ENCODE results near the gene MAP3K14.

The MAP3K14 gene

DNA sequence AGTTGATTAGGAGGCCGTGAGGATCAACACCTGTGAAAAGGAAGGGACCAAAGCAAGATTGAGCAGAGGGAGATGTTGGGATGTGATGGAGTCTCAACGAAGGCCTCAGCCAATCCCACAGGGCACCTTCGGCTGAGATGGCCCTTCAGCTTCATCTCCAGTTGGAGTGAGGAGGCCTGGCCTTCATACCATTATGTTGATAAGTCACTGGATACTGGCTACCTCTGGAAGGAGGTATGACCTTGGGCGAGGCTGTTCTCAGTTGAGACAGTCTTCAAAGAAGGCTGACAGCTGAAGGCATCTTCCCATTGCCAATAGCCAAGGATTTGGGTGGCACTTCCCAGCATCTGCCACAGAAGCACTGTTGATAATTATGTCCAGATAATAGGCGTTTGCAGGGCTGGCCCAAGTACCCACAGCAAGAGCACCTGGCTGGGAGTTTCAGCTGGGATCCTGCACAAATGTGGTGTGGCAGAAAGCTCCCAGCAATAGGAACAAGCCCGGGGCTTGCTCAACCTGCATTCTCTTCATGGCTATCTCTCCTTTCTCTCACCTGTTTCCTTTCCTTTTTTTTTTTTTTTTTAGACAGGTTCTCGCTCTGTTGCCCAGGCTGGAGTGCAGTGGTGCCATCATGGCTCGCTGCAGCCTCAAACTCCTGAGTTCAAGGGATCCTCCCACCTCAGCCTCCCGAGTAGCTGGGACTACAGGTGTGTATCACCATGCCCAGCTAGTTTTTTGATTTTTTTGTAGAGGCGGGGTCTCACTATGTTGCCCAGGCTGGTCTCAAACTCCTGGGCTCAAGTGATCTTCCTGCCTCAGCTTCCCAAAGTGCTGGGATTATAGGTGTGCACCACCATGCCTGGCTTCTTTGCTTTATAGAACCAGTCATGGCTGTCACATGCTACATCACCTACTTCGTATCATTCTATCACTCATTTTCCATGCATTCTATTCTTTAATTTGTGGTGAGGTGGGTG lies 18.2 kb upstream of the MAP3K14 start:
- Mint-ChIP-seq H3K4me3 (no peak overlapping the region), H3K9me3 (no peaks in the 10 kb centered on the region), H3K27ac (no peak overlapping the region), H3K36me3 (ENCODE audit: insufficient read depth) (no peaks in the 10 kb centered on the region), H3K4me1 (ENCODE audit: low read depth in 2 of 2) (peaks cover 0 to 2% of the 10 kb centered on the region in 2 donors), H3K27me3 (peaks cover 0 to 5% of the 10 kb centered on the region in 2 donors)
- DNase-seq: no peak
- ATAC-seq (replicated peaks): no peak

DNA sequence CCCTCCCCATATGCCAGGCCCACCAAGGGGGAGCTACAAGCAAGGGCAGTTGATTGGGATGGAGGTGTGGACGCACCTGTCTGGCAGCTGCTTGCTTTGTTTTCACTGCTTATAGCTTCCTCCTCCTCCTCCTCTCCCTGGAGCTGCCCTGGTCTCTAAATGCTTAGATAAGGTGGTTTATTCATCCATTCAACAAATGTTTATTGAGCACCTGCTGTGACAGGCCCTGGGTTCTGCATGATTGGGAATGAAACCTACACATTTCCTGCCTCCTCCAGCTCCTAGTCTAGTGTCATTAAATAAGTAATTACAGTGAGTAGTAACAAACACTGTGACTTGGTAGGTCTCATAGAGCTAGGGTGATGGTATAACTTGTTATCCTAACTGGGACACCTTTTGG lies 17.4 kb upstream of the MAP3K14 start:
- H3K27me3 Mint-ChIP-seq: no peaks in the 10 kb centered on the region
- DNase-seq: no peak
- H3K4me3 Mint-ChIP-seq: no peak overlapping the region
- ATAC-seq (replicated peaks): no peak
- no peaks in the 10 kb centered on the region for H3K9me3 Mint-ChIP-seq
- H3K27ac Mint-ChIP-seq: no peak overlapping the region
- H3K36me3 Mint-ChIP-seq (ENCODE audit: insufficient read depth): no peaks in the 10 kb centered on the region
- H3K4me1 Mint-ChIP-seq (ENCODE audit: low read depth in 2 of 2): peaks cover 6 to 7% of the 10 kb centered on the region in 2 donors

DNA sequence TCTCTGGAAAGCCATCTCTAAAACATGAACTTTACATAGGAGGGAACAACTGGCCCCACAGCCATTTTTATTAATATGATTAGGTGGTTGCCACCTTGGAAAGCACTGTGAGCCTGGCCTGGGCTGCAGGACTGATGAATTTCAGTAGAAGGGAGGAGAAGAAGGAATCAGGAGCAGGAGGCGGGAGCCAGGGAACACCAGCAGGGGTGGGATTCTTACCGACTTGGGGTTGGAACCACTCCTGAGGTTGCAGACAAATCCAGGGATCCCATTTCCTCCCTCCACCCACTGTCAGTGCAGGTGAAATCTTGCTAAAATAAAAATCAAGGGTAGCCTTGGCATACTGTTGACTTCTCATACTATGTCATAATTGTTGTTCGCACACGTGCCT lies 16.9 kb upstream of the MAP3K14 start:
- no peaks in the 10 kb centered on the region for H3K36me3 Mint-ChIP-seq (ENCODE audit: insufficient read depth)
- H3K9me3 Mint-ChIP-seq: no peaks in the 10 kb centered on the region
- no peak overlapping the region for H3K4me3 Mint-ChIP-seq
- H3K27me3 Mint-ChIP-seq: no peaks in the 10 kb centered on the region
- ATAC-seq (replicated peaks) (no peak), DNase-seq (no peak)
- H3K27ac Mint-ChIP-seq: no peak overlapping the region
- H3K4me1 Mint-ChIP-seq (ENCODE audit: low read depth in 2 of 2): peaks cover 6 to 10% of the 10 kb centered on the region in 2 donors

DNA sequence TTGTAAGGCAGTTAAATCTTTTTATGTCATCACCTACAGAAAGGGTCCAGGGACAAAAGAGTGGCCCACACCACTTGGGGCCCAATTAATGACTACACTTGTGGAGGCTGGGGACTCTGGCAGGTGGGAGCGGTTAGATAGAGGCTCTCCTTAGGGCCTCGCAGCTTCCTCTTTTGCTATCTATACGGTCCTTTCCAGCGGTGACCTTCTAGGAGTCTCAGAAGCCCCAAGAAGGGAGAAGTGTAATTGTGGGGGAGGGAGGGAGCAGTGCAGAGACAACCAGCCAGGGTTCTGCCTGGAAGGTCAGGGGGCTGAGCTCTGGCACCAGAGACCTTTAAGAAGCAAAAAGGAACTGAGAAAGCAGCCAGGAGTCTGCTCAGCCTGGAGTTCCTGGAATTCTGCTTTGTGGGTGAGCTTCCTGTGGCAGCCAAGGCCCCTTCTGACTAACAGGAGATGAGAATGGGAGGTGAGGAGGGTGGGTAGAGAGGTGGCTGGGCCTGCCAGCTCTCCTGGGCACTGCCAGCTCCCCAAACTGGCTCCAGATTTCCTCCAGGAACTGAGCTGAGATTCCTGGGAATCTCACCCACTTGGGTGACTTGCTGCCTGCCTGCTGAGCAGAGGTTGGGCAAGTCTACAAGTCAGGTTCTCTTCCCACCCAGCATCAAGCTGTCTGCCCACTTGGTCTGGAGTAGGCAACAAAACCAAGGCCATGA lies 16.3 kb upstream of the MAP3K14 start:
- H3K4me1 Mint-ChIP-seq (ENCODE audit: low read depth in 2 of 2): peaks cover 6 to 10% of the 10 kb centered on the region in 2 donors
- H3K36me3 Mint-ChIP-seq (ENCODE audit: insufficient read depth): no peaks in the 10 kb centered on the region

DNA sequence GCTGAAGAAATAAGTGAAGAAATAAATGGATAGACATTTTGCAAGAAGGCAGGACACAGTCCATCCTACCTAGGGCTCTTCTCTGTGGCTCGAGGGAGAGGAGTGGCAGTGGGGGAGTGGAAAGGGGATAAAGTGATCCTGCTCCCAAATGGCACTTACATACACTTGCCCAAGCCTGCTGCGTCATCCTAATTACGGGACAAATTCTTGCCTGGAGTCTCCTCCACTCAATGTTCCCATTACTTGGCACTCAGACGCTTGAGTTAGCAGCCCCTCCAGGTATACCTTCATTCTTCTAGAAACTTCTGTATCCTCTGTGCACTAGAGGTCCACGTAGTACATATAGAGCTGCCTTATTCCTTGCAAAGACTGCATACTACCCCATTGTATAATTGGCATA lies 15.7 kb upstream of the MAP3K14 start:
- Mint-ChIP-seq H3K4me3 (no peak overlapping the region), H3K27me3 (no peaks in the 10 kb centered on the region), H3K4me1 (ENCODE audit: low read depth in 2 of 2) (peaks cover 6 to 10% of the 10 kb centered on the region in 2 donors), H3K27ac (no peak overlapping the region), H3K9me3 (no peaks in the 10 kb centered on the region), H3K36me3 (ENCODE audit: insufficient read depth) (no peaks in the 10 kb centered on the region)
- DNase-seq (no peak), ATAC-seq (replicated peaks) (no peak)

More for the DNA sequence above, 16.3 kb upstream of the MAP3K14 start:
- Mint-ChIP-seq H3K9me3 (no peaks in the 10 kb centered on the region), H3K27ac (no peak overlapping the region), H3K4me3 (no peak overlapping the region), H3K27me3 (no peaks in the 10 kb centered on the region)
- DNase-seq: no peak
- no peak for ATAC-seq (replicated peaks)

DNA sequence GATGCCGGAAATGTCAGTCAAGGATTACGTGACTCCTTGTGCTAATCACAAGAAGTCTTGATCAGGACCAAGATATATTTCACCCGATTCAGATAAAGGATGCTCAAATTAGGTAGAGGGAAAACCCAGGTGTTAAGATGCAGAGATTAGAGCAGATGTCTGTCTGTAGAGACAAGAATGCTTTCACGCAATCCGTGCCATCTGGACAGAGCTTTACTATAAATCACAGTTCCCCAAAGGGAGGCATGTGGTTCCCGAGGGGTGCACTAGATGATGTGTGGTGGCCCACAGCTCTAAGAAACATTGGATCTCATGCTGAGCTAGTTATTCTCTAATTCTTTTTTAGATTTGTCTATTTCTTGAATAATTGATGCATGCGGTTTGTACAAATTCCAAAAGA lies 9.8 kb upstream of the MAP3K14 start:
- no peak overlapping the region for H3K27ac Mint-ChIP-seq
- H3K9me3 Mint-ChIP-seq: no peaks in the 10 kb centered on the region
- no peak for DNase-seq
- H3K4me1 Mint-ChIP-seq (ENCODE audit: low read depth in 2 of 2): peaks cover 12 to 16% of the 10 kb centered on the region in 2 donors
- H3K27me3 Mint-ChIP-seq: no peaks in the 10 kb centered on the region
- ATAC-seq (replicated peaks): no peak
- H3K4me3 Mint-ChIP-seq: no peak overlapping the region
- H3K36me3 Mint-ChIP-seq (ENCODE audit: insufficient read depth): no peaks in the 10 kb centered on the region

DNA sequence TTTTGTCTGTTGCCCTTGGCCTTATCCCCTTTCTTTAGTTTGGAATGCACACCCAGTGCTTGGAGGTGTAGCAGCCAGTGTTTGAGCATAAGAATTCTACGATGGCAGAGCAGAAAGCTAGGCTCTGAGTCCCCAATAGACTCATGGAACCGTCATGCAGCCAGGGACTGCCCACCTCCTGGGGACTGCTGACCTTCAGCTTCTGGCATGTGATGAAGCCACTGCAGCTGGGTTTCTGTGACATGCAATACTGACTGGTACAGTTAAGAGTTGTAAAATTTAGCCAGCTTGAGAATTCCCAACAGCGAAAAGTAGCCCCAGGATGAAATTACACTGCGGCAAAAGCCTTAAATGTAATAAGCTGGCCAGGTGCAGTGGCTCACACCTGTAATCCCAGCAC lies 9.0 kb upstream of the MAP3K14 start:
- Mint-ChIP-seq H3K27me3 (no peaks in the 10 kb centered on the region), H3K4me3 (no peak overlapping the region), H3K36me3 (ENCODE audit: insufficient read depth) (no peaks in the 10 kb centered on the region), H3K9me3 (no peaks in the 10 kb centered on the region), H3K27ac (no peak overlapping the region), H3K4me1 (ENCODE audit: low read depth in 2 of 2) (peaks cover 19 to 24% of the 10 kb centered on the region in 2 donors)
- DNase-seq: no peak
- no peak for ATAC-seq (replicated peaks)

DNA sequence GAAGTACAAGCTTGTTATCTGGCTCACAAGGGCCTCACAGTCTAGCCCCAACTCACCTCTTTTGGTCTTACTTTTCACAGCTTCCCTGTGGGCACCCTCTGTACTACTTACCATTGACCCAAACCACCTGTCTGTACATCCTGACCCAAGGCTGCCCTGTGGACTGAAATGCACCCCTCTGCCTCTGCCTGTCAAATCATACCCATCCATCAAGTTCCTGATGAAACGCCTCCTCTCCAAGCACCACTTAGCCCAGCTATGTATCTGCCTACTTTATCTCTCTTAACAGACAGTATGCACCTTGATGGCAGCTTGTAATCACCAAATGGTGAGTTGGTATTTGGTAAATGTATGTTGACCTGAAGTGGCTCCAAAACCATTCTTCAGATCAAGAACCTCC lies 7.5 kb upstream of the MAP3K14 start:
- Mint-ChIP-seq H3K27me3 (no peaks in the 10 kb centered on the region), H3K4me3 (no peak overlapping the region), H3K27ac (no peak overlapping the region), H3K4me1 (ENCODE audit: low read depth in 2 of 2) (peaks cover 24 to 30% of the 10 kb centered on the region in 2 donors), H3K36me3 (ENCODE audit: insufficient read depth) (no peaks in the 10 kb centered on the region), H3K9me3 (no peaks in the 10 kb centered on the region)
- ATAC-seq (replicated peaks): no peak
- DNase-seq: no peak

DNA sequence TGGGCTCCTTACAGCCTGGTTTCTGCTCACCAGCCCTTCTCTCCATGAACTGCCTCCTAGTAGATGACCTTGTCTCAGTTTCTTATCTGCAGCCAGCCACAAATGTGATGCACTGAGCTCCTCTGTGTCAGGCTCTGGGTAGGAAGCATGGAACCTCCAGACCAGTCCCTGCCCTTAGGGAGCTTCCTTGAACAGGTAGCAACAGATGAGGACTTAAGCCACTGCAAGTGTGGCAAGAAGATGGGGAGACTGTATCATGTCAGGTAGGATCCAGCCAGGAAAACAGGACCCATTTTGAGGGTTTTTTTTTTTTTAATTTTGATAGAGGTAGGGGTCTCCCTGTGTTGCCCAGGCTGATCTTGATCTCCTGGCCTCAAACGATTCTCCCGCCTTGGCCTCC lies 5.3 kb upstream of the MAP3K14 start:
- ATAC-seq (replicated peaks) (no peak), DNase-seq (no peak)
- Mint-ChIP-seq H3K9me3 (no peaks in the 10 kb centered on the region), H3K27me3 (no peaks in the 10 kb centered on the region), H3K4me3 (peak overlapping the region in 1 of 2 donors; percentile 35), H3K4me1 (ENCODE audit: low read depth in 2 of 2) (peaks cover 31 to 34% of the 10 kb centered on the region in 2 donors), H3K27ac (peak overlapping the region in 1 of 2 donors; percentile 38), H3K36me3 (ENCODE audit: insufficient read depth) (peaks cover 7% of the 10 kb centered on the region)

DNA sequence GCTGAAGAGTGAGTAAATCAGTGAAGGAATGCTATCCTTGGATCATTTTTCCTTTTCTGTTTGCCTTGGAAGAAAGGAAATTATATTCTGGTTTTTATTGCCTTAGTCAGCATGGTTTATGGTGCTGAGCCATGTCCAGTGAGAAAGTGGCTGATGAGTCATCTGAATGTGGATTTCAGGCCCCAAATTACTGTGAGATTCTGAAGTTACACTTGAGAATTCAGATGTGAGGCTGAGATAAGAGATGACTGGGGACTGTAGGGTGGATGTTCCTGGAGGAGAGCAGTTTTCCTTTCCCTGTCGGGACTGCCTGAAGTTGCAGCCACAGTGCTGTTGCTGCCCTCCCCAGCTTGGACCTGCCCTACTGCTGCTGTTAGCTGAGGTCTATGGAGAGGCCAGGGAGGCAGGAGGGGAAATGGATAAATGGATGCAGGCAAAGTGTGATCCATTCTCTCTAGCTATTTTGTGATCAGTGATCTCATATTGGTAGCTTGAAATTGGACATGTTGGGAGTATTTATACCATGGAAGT lies 4.2 kb upstream of the MAP3K14 start:
- peak overlapping the region; percentile 10 to 53 for H3K27ac Mint-ChIP-seq

DNA sequence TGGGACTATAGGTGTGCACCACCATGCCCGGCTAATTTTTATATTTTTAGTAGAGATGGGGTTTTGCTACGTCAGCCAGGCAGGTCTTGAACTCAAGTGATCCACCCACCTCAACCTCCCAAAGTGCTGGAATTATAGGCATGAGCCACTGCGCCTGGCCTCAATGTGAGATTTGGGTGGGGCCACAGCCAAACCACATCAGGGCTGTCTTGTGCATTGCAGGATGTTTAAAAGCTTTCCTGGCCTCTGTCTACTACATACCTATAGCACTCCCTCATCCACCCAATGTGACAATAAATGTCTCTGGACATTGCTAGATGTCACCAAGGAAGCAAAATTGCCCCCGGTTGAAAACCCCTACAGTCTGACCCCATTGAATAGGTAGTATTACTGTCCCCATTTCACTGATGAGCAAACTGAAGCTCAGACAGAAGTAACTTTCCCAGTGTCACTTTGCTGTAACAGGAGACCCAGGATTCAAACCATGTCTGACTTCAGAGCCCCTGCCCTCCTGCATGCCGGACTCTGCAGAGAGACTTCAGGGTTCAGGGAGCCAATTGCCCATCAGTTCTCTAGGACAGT lies 3.6 kb upstream of the MAP3K14 start:
- Mint-ChIP-seq H3K4me1 (ENCODE audit: low read depth in 2 of 2) (peaks cover 41 to 42% of the 10 kb centered on the region in 2 donors), H3K4me3 (peak overlapping the region; percentile 36 to 46), H3K27ac (peak overlapping the region; percentile 10 to 53), H3K27me3 (no peaks in the 10 kb centered on the region), H3K9me3 (no peaks in the 10 kb centered on the region), H3K36me3 (ENCODE audit: insufficient read depth) (peaks cover 17% of the 10 kb centered on the region)
- no peak for ATAC-seq (replicated peaks)
- no peak for DNase-seq

More for the DNA sequence above, 4.2 kb upstream of the MAP3K14 start:
- Mint-ChIP-seq H3K4me3 (peak overlapping the region; percentile 36 to 46), H3K36me3 (ENCODE audit: insufficient read depth) (peaks cover 15% of the 10 kb centered on the region), H3K9me3 (no peaks in the 10 kb centered on the region), H3K27me3 (no peaks in the 10 kb centered on the region), H3K4me1 (ENCODE audit: low read depth in 2 of 2) (peaks cover 35 to 36% of the 10 kb centered on the region in 2 donors)
- DNase-seq (no peak), ATAC-seq (replicated peaks) (no peak)

DNA sequence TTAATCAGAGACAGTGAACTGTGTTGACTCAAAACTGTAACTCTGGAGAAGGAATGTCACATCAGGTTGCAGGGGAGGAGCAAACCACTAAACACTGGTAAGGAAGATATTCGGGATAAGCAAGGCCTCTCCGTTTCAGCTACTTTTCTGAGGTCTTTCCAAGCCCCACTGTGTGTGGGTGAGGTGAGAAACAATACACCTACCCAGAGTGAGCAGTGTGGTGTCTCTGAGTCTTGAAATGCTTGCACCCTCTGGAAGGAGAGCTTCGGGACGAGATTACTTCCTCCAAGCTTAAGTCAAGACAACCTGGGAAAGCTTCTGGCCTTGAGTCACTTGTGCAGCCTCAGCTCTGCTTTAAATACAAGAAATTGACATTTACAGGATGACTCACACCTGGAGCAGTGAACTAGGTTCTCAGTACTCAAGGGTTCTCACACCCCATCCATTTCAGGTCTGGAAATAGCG lies 2.5 kb upstream of the MAP3K14 start:
- H3K36me3 Mint-ChIP-seq (ENCODE audit: insufficient read depth): peaks cover 17% of the 10 kb centered on the region
- H3K27me3 Mint-ChIP-seq: no peaks in the 10 kb centered on the region
- no peaks in the 10 kb centered on the region for H3K9me3 Mint-ChIP-seq
- H3K27ac Mint-ChIP-seq: peak overlapping the region in 1 of 2 donors; percentile 65
- DNase-seq (no peak), ATAC-seq (replicated peaks) (no peak)
- H3K4me1 Mint-ChIP-seq (ENCODE audit: low read depth in 2 of 2): peaks cover 52 to 53% of the 10 kb centered on the region in 2 donors
- H3K4me3 Mint-ChIP-seq: peak overlapping the region; percentile 28 to 58

DNA sequence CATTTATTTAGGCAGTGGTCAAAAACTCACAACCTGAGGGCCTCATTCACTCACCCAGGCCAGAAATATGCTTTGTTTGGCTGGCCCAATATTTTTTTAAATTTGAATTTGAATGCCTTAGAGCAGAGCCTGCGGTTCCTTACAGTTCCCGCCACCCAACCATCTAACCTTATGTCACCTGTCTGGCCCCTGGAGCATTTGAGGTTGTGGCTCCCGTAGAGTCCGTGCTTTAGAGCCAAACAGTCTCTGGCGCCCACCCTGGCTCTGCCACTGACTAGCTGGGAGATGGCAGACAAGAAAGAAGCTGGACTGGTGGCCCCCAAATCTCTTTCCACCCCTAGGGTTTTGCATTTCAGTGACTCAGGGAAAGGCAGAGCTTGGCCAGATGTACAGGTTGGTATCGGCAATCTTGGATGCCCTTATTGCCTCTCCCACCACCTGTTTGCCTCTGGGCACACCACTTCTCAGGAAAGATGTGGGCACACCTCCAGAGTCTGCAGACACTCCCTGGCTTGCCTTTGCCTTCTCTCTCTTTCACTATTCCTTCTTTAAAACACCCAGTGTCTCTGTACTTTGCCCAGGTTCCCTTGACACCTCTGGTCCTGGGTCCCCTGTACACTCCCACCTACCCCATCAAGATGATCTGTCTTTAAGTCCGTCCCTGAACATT lies 1.9 kb upstream of the MAP3K14 start:
- no peaks in the 10 kb centered on the region for H3K27me3 Mint-ChIP-seq
- peaks cover 17% of the 10 kb centered on the region for H3K36me3 Mint-ChIP-seq (ENCODE audit: insufficient read depth)
- peak overlapping the region in 1 of 2 donors; percentile 65 for H3K27ac Mint-ChIP-seq
- DNase-seq (no peak), ATAC-seq (replicated peaks) (no peak)
- H3K4me3 Mint-ChIP-seq: peak overlapping the region in 1 of 2 donors; percentile 28
- no peaks in the 10 kb centered on the region for H3K9me3 Mint-ChIP-seq
- peaks cover 58% of the 10 kb centered on the region in 2 donors for H3K4me1 Mint-ChIP-seq (ENCODE audit: low read depth in 2 of 2)

Measured in effector memory CD8-positive, alpha-beta T cell (primary cell).